MCF 10A (cell line): ENCODE data around the gene ASB2. TPM values are rescaled to one million over a fixed set of nuclear protein-coding genes. Genes with fewer than 3 reads are reported as not detected.

Experiments used
- BruUV-seq: library from RNA; stranded (reverse); fragments of 400-500 nt; replicated peaks from 2 replicates; lab custom pipeline; 2021; lab: Mats Ljungman, UMichigan
- CTCF ChIA-PET: fragments of 300-600 bp; sonication (Branson Sonifier 250); formaldehyde crosslinking; extraction: SDS; loops from one replicate; lab custom pipeline; 2021; ENCODE audit warnings: antibody characterized with exemption, inconsistent platforms; lab: Yijun Ruan, JAX
- POLR2A ChIA-PET: fragments of 300-600, 350-650 bp; sonication (Branson Sonifier 250); formaldehyde crosslinking; extraction: SDS; loops from one replicate; lab custom pipeline; 2020; ENCODE audit warnings: antibody characterized with exemption, inconsistent platforms; lab: Yijun Ruan, JAX
- DNase-seq: peaks from one replicate; pipeline ENCODE4 v3.0.0-alpha.2; 2018; ENCODE audit not compliant: unreplicated experiment
- H3K27ac Mint-ChIP-seq: one replicate; pipeline ENCODE4 v1.8.0; 2022; ENCODE audit warnings: mild to moderate bottlenecking, low read depth, mixed read lengths; ENCODE audit not compliant: unreplicated experiment
- H3K27me3 Mint-ChIP-seq: one replicate; pipeline ENCODE4 v1.8.0; 2022; ENCODE audit warnings: mixed read lengths; ENCODE audit not compliant: insufficient read depth, unreplicated experiment
- H3K36me3 Mint-ChIP-seq: one replicate; pipeline ENCODE4 v1.8.0; 2022; ENCODE audit warnings: mild to moderate bottlenecking, moderate library complexity, mixed read lengths; ENCODE audit not compliant: insufficient read depth, unreplicated experiment
- H3K4me1 Mint-ChIP-seq: one replicate; pipeline ENCODE4 v1.8.0; 2022; ENCODE audit warnings: mixed read lengths; ENCODE audit not compliant: insufficient read depth, unreplicated experiment
- H3K4me3 Mint-ChIP-seq: one replicate; pipeline ENCODE4 v1.8.0; 2022; ENCODE audit warnings: mild to moderate bottlenecking, moderate library complexity, mixed read lengths; ENCODE audit not compliant: unreplicated experiment
- H3K9me3 Mint-ChIP-seq: one replicate; pipeline ENCODE4 v1.8.0; 2022; ENCODE audit warnings: mixed read lengths; ENCODE audit not compliant: unreplicated experiment
- CTCF ChIP-seq: fragments of 200-600 bp; IDR thresholded peaks from one replicate; pipeline ENCODE4 v1.8.0; 2022; ENCODE audit warnings: antibody characterized with exemption, mild to moderate bottlenecking; ENCODE audit not compliant: unreplicated experiment
- intact Hi-C: fragments of 100-400 bp; cut with micrococcal nuclease; formaldehyde crosslinking; loops from 2 replicates; pipeline ENCODE4 v1.14.1; 2022
- total RNA-seq: library from RNA; stranded (reverse); gene quantifications from 2 replicates; pipeline ENCODE4 v1.2.3, GENCODE V29; 2022

The ASB2 gene
- total RNA-seq, 1 experiment from 2014 or later = not detected

- ChIA-PET POLR2A (no interaction called here), CTCF (interaction anchor here (0.6 kb wide), 1 partner anchor 105 kb away, joined by 3 read pairs; no protein-coding TSS in a partner anchor)
- intact Hi-C loops = no loop called here
- Mint-ChIP-seq H3K4me1 (no peaks in the 10 kb centered on the region), H3K4me3 (no peak overlapping the region), H3K9me3 (no peaks in the 10 kb centered on the region), H3K36me3 (no peaks in the 10 kb centered on the region), H3K27me3 (no peaks in the 10 kb centered on the region), H3K27ac (no peak overlapping the region)
- TF ChIP-seq CTCF = no peak
- no TSS peak for BruUV-seq
- no peak for DNase-seq
These were observed 45.9 kb downstream of the ASB2 start for GRCh38 chr14:93930296-93930988.

- POLR2A ChIA-PET = no interaction called here
- no peaks in the 10 kb centered on the region for H3K4me1 Mint-ChIP-seq
- no peak for DNase-seq
- intact Hi-C loops = no loop called here
- H3K27ac Mint-ChIP-seq = no peak overlapping the region
- no peaks in the 10 kb centered on the region for H3K9me3 Mint-ChIP-seq
- TF ChIP-seq CTCF = no peak
- no TSS peak for BruUV-seq
- H3K27me3 Mint-ChIP-seq = no peaks in the 10 kb centered on the region
- H3K36me3 Mint-ChIP-seq = no peaks in the 10 kb centered on the region
- no peak overlapping the region for H3K4me3 Mint-ChIP-seq
- CTCF ChIA-PET = interaction anchor here (0.6 kb wide), 1 partner anchor 106 kb away, joined by 3 read pairs; no protein-coding TSS in a partner anchor
These were observed 46.7 kb downstream of the ASB2 start for GRCh38 chr14:93929657-93930056.

GRCh38 chr14:93929048-93929535 lies 47.3 kb downstream of the ASB2 start:
- ChIA-PET POLR2A (no interaction called here), CTCF (no interaction called here)
- H3K27ac Mint-ChIP-seq = no peak overlapping the region
- H3K9me3 Mint-ChIP-seq = no peaks in the 10 kb centered on the region
- DNase-seq = no peak
- no peak overlapping the region for H3K4me3 Mint-ChIP-seq
- no TSS peak for BruUV-seq
- no peaks in the 10 kb centered on the region for H3K4me1 Mint-ChIP-seq
- intact Hi-C loops = no loop called here
- H3K27me3 Mint-ChIP-seq = no peaks in the 10 kb centered on the region
- H3K36me3 Mint-ChIP-seq = no peaks in the 10 kb centered on the region
- no peak for TF ChIP-seq CTCF

GRCh38 chr14:93928184-93929047 lies 48.0 kb downstream of the ASB2 start:
- BruUV-seq = no TSS peak
- ChIA-PET CTCF (interaction anchor here (0.7 kb wide), 1 partner anchor 110 kb away, joined by 5 read pairs; no protein-coding TSS in a partner anchor), POLR2A (no interaction called here)
- no peak overlapping the region for H3K27ac Mint-ChIP-seq
- no peak for DNase-seq
- H3K4me3 Mint-ChIP-seq = no peak overlapping the region
- no peaks in the 10 kb centered on the region for H3K9me3 Mint-ChIP-seq
- TF ChIP-seq CTCF = no peak
- H3K36me3 Mint-ChIP-seq = no peaks in the 10 kb centered on the region
- no peaks in the 10 kb centered on the region for H3K4me1 Mint-ChIP-seq
- intact Hi-C loops = no loop called here
- H3K27me3 Mint-ChIP-seq = no peaks in the 10 kb centered on the region
